Measurements from ENCODE around the gene MOV10L1.
"Not testable (repeated sequence)": the region's sequence is repeated elsewhere in the genome, so short reads cannot be mapped to it uniquely, and the experiment has no call there.

The MOV10L1 gene

GRCh38 chr22:50199829-50200460 is 110.1 kb downstream of the MOV10L1 start:
- in situ Hi-C loops (cut with HindIII; ENCODE audit: low sequenced_read_pairs): no loop called here

GRCh38 chr22:50200461-50201190 is 110.8 kb downstream of the MOV10L1 start, which contains the start of gene SELENOO:
SELENOO (plus strand) TSS chr22:50201011; CDS start chr22:50201037, 26 bp downstream.
- in situ Hi-C loops (cut with HindIII; ENCODE audit: low sequenced_read_pairs): no loop called here

- in situ Hi-C loops (cut with HindIII; ENCODE audit: low sequenced_read_pairs): no loop called here
Measured at GRCh38 chr22:50201191-50202129, 111.7 kb downstream of the MOV10L1 start.

- in situ Hi-C loops (cut with HindIII; ENCODE audit: low sequenced_read_pairs): no loop called here
Measured at GRCh38 chr22:50202130-50202666, 112.4 kb downstream of the MOV10L1 start.

- in situ Hi-C loops (cut with HindIII; ENCODE audit: low sequenced_read_pairs): no loop called here
Measured at GRCh38 chr22:50203288-50203687, 113.5 kb downstream of the MOV10L1 start.

- in situ Hi-C loops (cut with HindIII; ENCODE audit: low sequenced_read_pairs): no loop called here
Measured at GRCh38 chr22:50204571-50204970, 114.8 kb downstream of the MOV10L1 start.

- in situ Hi-C loops (cut with HindIII; ENCODE audit: low sequenced_read_pairs): not testable (repeated sequence)
Measured at GRCh38 chr22:50204998-50205397, 115.2 kb downstream of the MOV10L1 start.

GRCh38 chr22:50205781-50206569 is 116.2 kb downstream of the MOV10L1 start:
- in situ Hi-C loops (cut with HindIII; ENCODE audit: low sequenced_read_pairs): no loop called here

GRCh38 chr22:50206599-50206998 is 116.8 kb downstream of the MOV10L1 start:
- in situ Hi-C loops (cut with HindIII; ENCODE audit: low sequenced_read_pairs): no loop called here

GRCh38 chr22:50207383-50208140 is 117.8 kb downstream of the MOV10L1 start:
- in situ Hi-C loops (cut with HindIII; ENCODE audit: low sequenced_read_pairs): no loop called here

GRCh38 chr22:50208430-50208938 is 118.7 kb downstream of the MOV10L1 start:
- in situ Hi-C loops (cut with HindIII; ENCODE audit: low sequenced_read_pairs): no loop called here

- in situ Hi-C loops (cut with HindIII; ENCODE audit: low sequenced_read_pairs): no loop called here
Measured at GRCh38 chr22:50208939-50209892, 119.4 kb downstream of the MOV10L1 start.

- in situ Hi-C loops (cut with HindIII; ENCODE audit: low sequenced_read_pairs): no loop called here
Measured at GRCh38 chr22:50209893-50210292, 120.1 kb downstream of the MOV10L1 start.

- in situ Hi-C loops (cut with HindIII; ENCODE audit: low sequenced_read_pairs): no loop called here
Measured at GRCh38 chr22:50210378-50211139, 120.8 kb downstream of the MOV10L1 start.

GRCh38 chr22:50211147-50211546 is 121.3 kb downstream of the MOV10L1 start:
- in situ Hi-C loops (cut with HindIII; ENCODE audit: low sequenced_read_pairs): no loop called here

Data from DLD1 (cell line).